ENCODE measurements around the gene MDC1. TPM values are rescaled to one million over a fixed set of nuclear protein-coding genes. Genes with fewer than 3 reads are reported as not detected.

The MDC1 gene
- polyA plus RNA-seq, 1 of the 3 experiments (the other 2 are of a cell fraction), result 10.4 TPM

DNA sequence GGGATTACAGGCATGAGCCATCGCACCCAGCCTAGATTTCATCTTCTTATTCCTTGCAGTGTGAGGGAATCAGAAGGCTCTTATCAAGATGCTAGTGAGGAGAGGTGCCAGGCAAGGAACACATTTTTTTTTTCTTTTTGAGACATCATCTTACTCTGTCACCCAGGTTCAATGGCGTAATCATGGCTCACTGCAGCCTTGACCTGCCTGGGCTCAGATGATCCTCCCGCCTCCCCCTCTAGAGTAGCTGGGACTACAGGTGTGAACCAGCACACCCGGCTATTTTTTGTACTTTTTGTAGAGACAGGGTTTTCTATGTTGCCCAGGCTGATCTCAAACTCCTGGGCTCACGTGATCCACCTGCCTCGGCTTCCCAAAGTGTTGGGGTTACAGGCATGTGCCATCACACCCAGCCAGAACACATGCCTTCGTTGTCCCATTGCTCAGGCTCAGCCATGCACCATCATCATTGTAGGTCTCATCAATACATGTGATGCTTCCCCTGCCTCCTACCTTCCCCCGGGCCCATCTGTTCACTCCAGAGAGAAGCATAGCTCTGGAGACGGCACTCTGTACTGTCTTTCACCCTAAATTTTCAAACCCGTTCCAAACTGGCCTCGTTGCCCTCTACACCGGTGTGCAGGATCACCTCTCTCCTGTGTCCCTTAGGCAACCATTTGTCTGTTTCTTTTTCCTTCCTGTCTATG is 15.3 kb upstream of the MDC1 start:
- Histone ChIP-seq H3K9me2 (no peaks in the 10 kb centered on the region), H2AFZ (ENCODE audit: low read depth) (no peak overlapping the region), H3K4me1 (ENCODE audit: control insufficient read depth in 1 of 2, insufficient read depth in 2 of 2, low read depth in 1 of 2, low read length in 1 of 2) (no peaks in the 10 kb centered on the region; a peak in 2 of 4 replicates), H4K20me1 (ENCODE audit: insufficient read depth) (peaks cover 12% of the 10 kb centered on the region; the same call in 1 of the 2 replicates), H3K36me3 (replicated peaks in 1 of 2; ENCODE audit: control insufficient read depth in 1 of 2, insufficient read depth in 2 of 2, low read length in 1 of 2) (peaks cover 45 to 77% of the 10 kb centered on the region in 2 experiments), H3K9ac (no peak overlapping the region), H3F3A (replicated peaks; ENCODE audit: insufficient read depth) (peaks cover 57% of the 10 kb centered on the region), H3K27ac (ENCODE audit: low read depth in 2 of 2, low read length in 1 of 2) (peak overlapping the region in 1 of 2 experiments; percentile 10; a peak in 1 of 4 replicates), H3K9me3 (no peaks in the 10 kb centered on the region), H3K27me3 (ENCODE audit: insufficient read depth) (no peaks in the 10 kb centered on the region), H3K4me2 (no peak overlapping the region), H3K4me3 (ENCODE audit: low read depth in 2 of 2, low read length in 1 of 2) (no peak overlapping the region), H3K79me2 (ENCODE audit: insufficient read depth) (peaks cover 57% of the 10 kb centered on the region)
- TF ChIP-seq EZH2phosphoT487 (IDR thresholded peaks at IDR 0.05; ENCODE audit: borderline replicate concordance, low read depth), result no peak
- TF ChIP-seq, protein P1, sequence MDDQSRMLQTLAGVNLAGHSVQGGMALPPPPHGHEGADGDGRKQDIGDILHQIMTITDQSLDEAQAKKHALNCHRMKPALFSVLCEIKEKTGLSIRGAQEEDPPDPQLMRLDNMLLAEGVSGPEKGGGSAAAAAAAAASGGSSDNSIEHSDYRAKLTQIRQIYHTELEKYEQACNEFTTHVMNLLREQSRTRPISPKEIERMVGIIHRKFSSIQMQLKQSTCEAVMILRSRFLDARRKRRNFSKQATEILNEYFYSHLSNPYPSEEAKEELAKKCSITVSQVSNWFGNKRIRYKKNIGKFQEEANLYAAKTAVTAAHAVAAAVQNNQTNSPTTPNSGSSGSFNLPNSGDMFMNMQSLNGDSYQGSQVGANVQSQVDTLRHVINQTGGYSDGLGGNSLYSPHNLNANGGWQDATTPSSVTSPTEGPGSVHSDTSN (IDR thresholded peaks at IDR 0.05), result no peak
- TF ChIP-seq, protein P2, sequence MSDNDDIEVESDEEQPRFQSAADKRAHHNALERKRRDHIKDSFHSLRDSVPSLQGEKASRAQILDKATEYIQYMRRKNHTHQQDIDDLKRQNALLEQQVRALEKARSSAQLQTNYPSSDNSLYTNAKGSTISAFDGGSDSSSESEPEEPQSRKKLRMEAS (IDR thresholded peaks at IDR 0.05; ENCODE audit: low read depth), result no peak
- TF ChIP-seq NFIC (IDR thresholded peaks at IDR 0.05; ENCODE audit: borderline replicate concordance), result no peak
- TF ChIP-seq SIN3A (IDR thresholded peaks at IDR 0.05; ENCODE audit: borderline replicate concordance, low read depth, low read length), result no peak
- no peak for TF ChIP-seq CHD2 (IDR thresholded peaks at IDR 0.05; ENCODE audit: low read length, partially characterized antibody)
- TF ChIP-seq TCF12 (IDR thresholded peaks at IDR 0.05), result no peak
- TF ChIP-seq, protein P3, sequence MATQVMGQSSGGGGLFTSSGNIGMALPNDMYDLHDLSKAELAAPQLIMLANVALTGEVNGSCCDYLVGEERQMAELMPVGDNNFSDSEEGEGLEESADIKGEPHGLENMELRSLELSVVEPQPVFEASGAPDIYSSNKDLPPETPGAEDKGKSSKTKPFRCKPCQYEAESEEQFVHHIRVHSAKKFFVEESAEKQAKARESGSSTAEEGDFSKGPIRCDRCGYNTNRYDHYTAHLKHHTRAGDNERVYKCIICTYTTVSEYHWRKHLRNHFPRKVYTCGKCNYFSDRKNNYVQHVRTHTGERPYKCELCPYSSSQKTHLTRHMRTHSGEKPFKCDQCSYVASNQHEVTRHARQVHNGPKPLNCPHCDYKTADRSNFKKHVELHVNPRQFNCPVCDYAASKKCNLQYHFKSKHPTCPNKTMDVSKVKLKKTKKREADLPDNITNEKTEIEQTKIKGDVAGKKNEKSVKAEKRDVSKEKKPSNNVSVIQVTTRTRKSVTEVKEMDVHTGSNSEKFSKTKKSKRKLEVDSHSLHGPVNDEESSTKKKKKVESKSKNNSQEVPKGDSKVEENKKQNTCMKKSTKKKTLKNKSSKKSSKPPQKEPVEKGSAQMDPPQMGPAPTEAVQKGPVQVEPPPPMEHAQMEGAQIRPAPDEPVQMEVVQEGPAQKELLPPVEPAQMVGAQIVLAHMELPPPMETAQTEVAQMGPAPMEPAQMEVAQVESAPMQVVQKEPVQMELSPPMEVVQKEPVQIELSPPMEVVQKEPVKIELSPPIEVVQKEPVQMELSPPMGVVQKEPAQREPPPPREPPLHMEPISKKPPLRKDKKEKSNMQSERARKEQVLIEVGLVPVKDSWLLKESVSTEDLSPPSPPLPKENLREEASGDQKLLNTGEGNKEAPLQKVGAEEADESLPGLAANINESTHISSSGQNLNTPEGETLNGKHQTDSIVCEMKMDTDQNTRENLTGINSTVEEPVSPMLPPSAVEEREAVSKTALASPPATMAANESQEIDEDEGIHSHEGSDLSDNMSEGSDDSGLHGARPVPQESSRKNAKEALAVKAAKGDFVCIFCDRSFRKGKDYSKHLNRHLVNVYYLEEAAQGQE (IDR thresholded peaks at IDR 0.05; ENCODE audit: low read depth, low read length), result no peak
- DNase-seq, result no peak
- ChIA-PET POLR2A (interaction anchor here (1.2 to 1.4 kb wide), 2 partner anchors 9 to 11 kb away, joined by 4 to 5 read pairs; no protein-coding TSS in a partner anchor), CTCF (interaction anchor here (0.8 to 42.4 kb wide), 6 partner anchors 8 to 192 kb away, joined by 3 to 838 read pairs (median 9); partner anchors contain the start of genes DHX16, FLOT1, NRM and PPP1R18)
- 95% methylated on average over 12 of the region's 12 CpGs for WGBS (ENCODE audit: low lambda C conversion rate)

All from SK-N-SH (cell line).